Progenitor cell of endocrine pancreas (in vitro differentiated cells): ENCODE results near the gene KRTAP10-6. TPM values are rescaled to one million over a fixed set of nuclear protein-coding genes. Genes with fewer than 3 reads are reported as not detected.

Experiments used
- DNase-seq: peaks from one replicate; pipeline ENCODE4 v3.0.0; 2021; ENCODE audit warnings: low spot score; ENCODE audit not compliant: unreplicated experiment
- H3K27ac Mint-ChIP-seq: 2 replicates; pipeline ENCODE4 v1.8.0; 2021; ENCODE audit warnings: mild to moderate bottlenecking, moderate library complexity, mixed read lengths
- H3K27me3 Mint-ChIP-seq: 2 replicates; pipeline ENCODE4 v1.8.0; 2021; ENCODE audit warnings: mixed read lengths
- H3K36me3 Mint-ChIP-seq: 2 replicates; pipeline ENCODE4 v1.8.0; 2022; ENCODE audit warnings: mixed read lengths; ENCODE audit not compliant: insufficient read depth
- H3K4me1 Mint-ChIP-seq: 2 replicates; pipeline ENCODE4 v1.8.0; 2021; ENCODE audit warnings: low read depth, mixed read lengths
- H3K4me3 Mint-ChIP-seq: 2 replicates; pipeline ENCODE4 v1.8.0; 2021; ENCODE audit warnings: low read depth, mild to moderate bottlenecking, moderate library complexity, mixed read lengths
- H3K9me3 Mint-ChIP-seq: 2 replicates; pipeline ENCODE4 v1.8.0; 2021; ENCODE audit warnings: low read depth, mixed read lengths
- CTCF ChIP-seq: fragments of 200-600 bp; sonication (generic); IDR thresholded peaks from one replicate; pipeline ENCODE4 v1.5.0; 2021; ENCODE audit warnings: antibody characterized with exemption, mild to moderate bottlenecking; ENCODE audit not compliant: unreplicated experiment
- total RNA-seq: library from RNA; stranded (reverse); gene quantifications from 2 replicates; pipeline ENCODE4 v1.2.1, GENCODE V29; 2021

Gene KRTAP10-6
- total RNA-seq, 1 donor from 2014 or later: not detected

DNA sequence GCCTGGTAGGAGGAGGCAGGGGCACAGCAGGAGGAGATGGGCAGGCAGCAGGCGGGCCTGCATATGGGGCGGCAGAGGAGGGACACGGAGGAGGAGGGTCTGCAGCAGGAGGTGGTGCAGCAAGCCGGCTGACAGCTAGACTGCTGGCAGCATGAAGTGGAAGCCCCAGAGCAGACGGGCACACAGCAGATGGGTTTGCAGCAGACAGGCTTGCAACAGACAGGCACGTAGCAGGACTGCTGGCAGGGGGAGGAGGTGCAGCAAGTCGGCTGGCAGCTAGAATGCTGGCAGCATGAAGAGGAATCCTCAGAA, 12.5 kb downstream of the KRTAP10-6 start:
- no peak for TF ChIP-seq CTCF

GRCh38 chr21:44579056-44579832, 13.1 kb downstream of the KRTAP10-6 start:
- DNase-seq: no peak
- TF ChIP-seq CTCF: no peak
- Mint-ChIP-seq H3K9me3 (peaks cover 20% of the 10 kb centered on the region), H3K27ac (no peak overlapping the region), H3K27me3 (peaks cover 6% of the 10 kb centered on the region), H3K4me3 (no peak overlapping the region), H3K36me3 (peaks cover 2% of the 10 kb centered on the region), H3K4me1 (peaks cover 3% of the 10 kb centered on the region)

More for the DNA sequence above, 12.5 kb downstream of the KRTAP10-6 start:
- Mint-ChIP-seq H3K27me3 (peaks cover 6% of the 10 kb centered on the region), H3K4me3 (no peak overlapping the region), H3K27ac (no peak overlapping the region), H3K4me1 (peaks cover 2% of the 10 kb centered on the region), H3K36me3 (peaks cover 2% of the 10 kb centered on the region), H3K9me3 (peaks cover 20% of the 10 kb centered on the region)
- DNase-seq: no peak

DNA sequence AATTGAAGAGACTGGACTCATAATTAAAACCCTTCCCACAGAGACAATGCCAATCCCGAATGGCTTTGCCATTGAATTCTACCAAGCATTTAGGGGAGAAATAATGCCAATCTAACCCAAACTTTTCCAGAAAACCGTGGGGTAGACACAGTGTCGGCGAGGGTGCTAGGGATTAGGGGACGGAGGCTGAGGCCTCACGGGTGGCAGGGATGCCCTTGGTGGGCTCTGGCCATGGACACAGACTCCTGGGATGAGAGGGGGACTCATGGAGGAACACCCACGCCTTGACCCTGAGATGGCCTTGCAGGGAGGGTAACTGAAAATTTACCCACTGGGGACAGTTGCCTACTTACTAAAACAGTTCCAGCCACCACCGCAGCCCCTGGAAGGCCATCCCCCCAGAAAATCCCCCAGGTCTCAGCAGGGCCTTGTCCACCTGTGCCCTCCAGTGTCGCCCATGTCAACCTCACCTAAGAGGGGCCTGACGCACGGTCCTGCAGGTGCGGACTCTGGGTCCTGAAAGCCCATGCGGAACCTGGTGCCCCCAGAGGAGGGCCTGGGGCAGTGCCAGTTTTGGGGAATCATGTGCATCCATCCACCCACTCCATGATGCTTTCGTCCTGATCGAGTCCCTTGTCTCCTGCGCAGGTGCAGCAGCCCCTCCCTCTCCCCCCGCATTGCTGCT, 13.8 kb downstream of the KRTAP10-6 start:
- peaks cover 6% of the 10 kb centered on the region for H3K27me3 Mint-ChIP-seq
- TF ChIP-seq CTCF: no peak
- H3K4me1 Mint-ChIP-seq: peaks cover 3% of the 10 kb centered on the region
- no peak overlapping the region for H3K4me3 Mint-ChIP-seq
- no peak for DNase-seq
- no peak overlapping the region for H3K27ac Mint-ChIP-seq
- peaks cover 2% of the 10 kb centered on the region for H3K36me3 Mint-ChIP-seq
- peaks cover 20% of the 10 kb centered on the region for H3K9me3 Mint-ChIP-seq

DNA sequence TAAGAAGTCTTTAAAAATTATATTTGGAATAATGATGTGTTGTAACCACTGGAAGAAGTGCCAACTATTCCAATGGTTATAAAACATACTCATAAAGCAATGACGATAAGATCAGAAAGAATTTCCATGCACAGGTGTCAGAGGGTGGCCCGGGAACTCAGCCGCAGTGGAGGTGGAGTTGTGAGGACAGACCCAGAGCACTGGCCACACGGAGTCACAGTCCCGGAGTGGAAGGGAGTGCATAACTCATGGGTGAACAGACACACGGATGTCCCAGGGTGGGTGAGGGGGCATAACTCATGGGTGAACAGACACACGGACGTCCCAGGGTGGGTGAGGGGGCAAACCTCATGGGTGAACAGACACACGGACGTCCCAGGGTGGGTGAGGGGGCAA, 16.3 kb downstream of the KRTAP10-6 start:
- Mint-ChIP-seq H3K4me1 (peaks cover 3% of the 10 kb centered on the region), H3K4me3 (no peak overlapping the region), H3K27me3 (no peaks in the 10 kb centered on the region), H3K9me3 (peaks cover 19% of the 10 kb centered on the region), H3K27ac (no peak overlapping the region), H3K36me3 (no peaks in the 10 kb centered on the region)
- no peak for TF ChIP-seq CTCF
- DNase-seq: no peak

DNA sequence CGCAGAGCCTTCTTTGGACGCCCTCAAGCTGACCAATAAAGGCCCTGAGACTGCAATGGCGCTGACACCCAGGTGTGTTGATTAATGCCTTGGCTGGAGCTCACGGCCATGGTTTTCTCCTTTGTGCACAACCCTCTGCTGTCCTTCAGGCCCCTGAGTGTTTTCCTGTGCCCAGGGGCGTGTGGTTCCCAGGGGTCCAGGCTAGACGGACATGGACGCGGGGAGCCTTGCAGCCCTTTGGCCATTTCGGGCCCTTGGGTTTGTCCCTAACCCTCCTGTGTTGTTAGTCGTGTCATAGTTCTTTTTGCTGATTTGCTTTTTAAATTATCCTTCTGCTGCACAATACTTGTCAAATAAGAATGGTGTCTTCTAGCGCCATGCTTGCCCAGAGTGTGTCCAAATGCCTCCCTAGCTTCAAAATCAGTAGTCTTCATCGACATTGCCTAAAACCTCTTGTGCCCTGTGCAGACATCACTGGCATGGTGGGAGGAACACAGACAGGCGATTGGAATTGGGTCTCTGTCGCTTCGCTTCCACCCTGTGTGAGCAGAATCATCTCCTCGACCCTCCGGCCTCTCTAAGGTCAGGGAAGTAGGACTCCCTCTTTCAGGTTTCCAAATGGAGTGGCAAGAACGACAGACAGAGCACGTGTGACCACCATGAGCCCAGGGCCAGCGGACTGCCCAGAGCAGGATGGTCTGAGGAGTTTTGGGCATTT, 16.8 kb downstream of the KRTAP10-6 start:
- no peak for DNase-seq
- peaks cover 3% of the 10 kb centered on the region for H3K4me1 Mint-ChIP-seq
- H3K36me3 Mint-ChIP-seq: no peaks in the 10 kb centered on the region
- peaks cover 21% of the 10 kb centered on the region for H3K9me3 Mint-ChIP-seq
- H3K27ac Mint-ChIP-seq: peak overlapping the region; percentile 19
- H3K4me3 Mint-ChIP-seq: no peak overlapping the region
- no peak for TF ChIP-seq CTCF
- no peaks in the 10 kb centered on the region for H3K27me3 Mint-ChIP-seq
